ENCODE data around the gene MCOLN1.

MCOLN1 gene

GRCh38 chr19:7526059-7526929 is 3.9 kb downstream of the MCOLN1 start:
- no peak for TF ChIP-seq CTCF (IDR thresholded peaks at IDR 0.05)
- Histone ChIP-seq H3K27ac (no peak overlapping the region), H3K27me3 (ENCODE audit: control insufficient read depth, insufficient read depth, low read length) (no peaks in the 10 kb centered on the region), H3K9ac (no peak overlapping the region), H3K4me3 (ENCODE audit: low read depth, low read length) (no peak overlapping the region), H3K9me3 (ENCODE audit: control insufficient read depth, low read length) (no peaks in the 10 kb centered on the region), H3K4me1 (peaks cover 10% of the 10 kb centered on the region), H3K4me2 (ENCODE audit: low read length) (no peak overlapping the region), H2AFZ (no peak overlapping the region), H3K79me2 (peaks cover 2% of the 10 kb centered on the region), H3K36me3 (ENCODE audit: control insufficient read depth, insufficient read depth, low read length) (no peaks in the 10 kb centered on the region)

GRCh38 chr19:7527516-7528191 is 5.2 kb downstream of the MCOLN1 start:
- Histone ChIP-seq H3K4me1 (peaks cover 5% of the 10 kb centered on the region), H2AFZ (no peak overlapping the region), H3K9me3 (ENCODE audit: control insufficient read depth, low read length) (no peaks in the 10 kb centered on the region), H3K9ac (no peak overlapping the region), H3K4me2 (ENCODE audit: low read length) (no peak overlapping the region), H3K36me3 (ENCODE audit: control insufficient read depth, insufficient read depth, low read length) (no peaks in the 10 kb centered on the region), H3K27me3 (ENCODE audit: control insufficient read depth, insufficient read depth, low read length) (no peaks in the 10 kb centered on the region), H3K4me3 (ENCODE audit: low read depth, low read length) (no peak overlapping the region), H3K27ac (no peak overlapping the region), H3K79me2 (peaks cover 2% of the 10 kb centered on the region)
- TF ChIP-seq CTCF (IDR thresholded peaks at IDR 0.05), result no peak

GRCh38 chr19:7528192-7528519 is 5.7 kb downstream of the MCOLN1 start:
- Histone ChIP-seq H3K4me3 (ENCODE audit: low read depth, low read length) (no peak overlapping the region), H3K27me3 (ENCODE audit: control insufficient read depth, insufficient read depth, low read length) (no peaks in the 10 kb centered on the region), H3K79me2 (peaks cover 2% of the 10 kb centered on the region), H2AFZ (no peak overlapping the region), H3K27ac (no peak overlapping the region), H3K9me3 (ENCODE audit: control insufficient read depth, low read length) (no peaks in the 10 kb centered on the region), H3K4me2 (ENCODE audit: low read length) (no peak overlapping the region), H3K36me3 (ENCODE audit: control insufficient read depth, insufficient read depth, low read length) (no peaks in the 10 kb centered on the region), H3K9ac (no peak overlapping the region), H3K4me1 (peaks cover 4% of the 10 kb centered on the region)
- no peak for TF ChIP-seq CTCF (IDR thresholded peaks at IDR 0.05)

- H3K9ac ChIP-seq, result no peak overlapping the region
- no peak overlapping the region for H3K4me3 ChIP-seq (ENCODE audit: low read depth, low read length)
- H3K79me2 ChIP-seq, result peaks cover 2% of the 10 kb centered on the region
- H2AFZ ChIP-seq, result no peak overlapping the region
- H3K4me1 ChIP-seq, result no peaks in the 10 kb centered on the region
- no peaks in the 10 kb centered on the region for H3K36me3 ChIP-seq (ENCODE audit: control insufficient read depth, insufficient read depth, low read length)
- no peak overlapping the region for H3K27ac ChIP-seq
- no peaks in the 10 kb centered on the region for H3K27me3 ChIP-seq (ENCODE audit: control insufficient read depth, insufficient read depth, low read length)
- no peaks in the 10 kb centered on the region for H3K9me3 ChIP-seq (ENCODE audit: control insufficient read depth, low read length)
- no peak overlapping the region for H3K4me2 ChIP-seq (ENCODE audit: low read length)
- no peak for TF ChIP-seq CTCF (IDR thresholded peaks at IDR 0.05)
Measured at GRCh38 chr19:7528522-7529245, 6.3 kb downstream of the MCOLN1 start.

All from parathyroid adenoma (tissue), 2 donors.